Mesenchymal stem cell (in vitro differentiated cells and primary cell): ENCODE results near the gene UNC119B.
A peak's percentile ranks its signal among the peaks of the same experiment; 100 is the strongest.

ENCODE experiments used
- DNase-seq: peaks from one replicate; pipeline ENCODE4 v3.0.0-alpha.2; 2013
- H2AFZ ChIP-seq: one replicate; pipeline ENCODE4 v1.6.1; 2013; ENCODE audit warnings: low read depth, mild to moderate bottlenecking, control low read depth, inconsistent platforms, low read length, moderate library complexity
- H2AK5ac ChIP-seq: 2 replicates; pipeline ENCODE4 v1.6.1; 2013; ENCODE audit warnings: low read length, moderate library complexity, mild to moderate bottlenecking, inconsistent platforms; ENCODE audit not compliant: severe bottlenecking
- H2BK120ac ChIP-seq: one replicate; pipeline ENCODE4 v1.6.1; 2013; ENCODE audit warnings: low read depth, mild to moderate bottlenecking, inconsistent platforms, low read length, moderate library complexity
- H2BK12ac ChIP-seq, 2 experiments: one replicate each; pipeline ENCODE4 v1.6.1; 2013; ENCODE audit warnings: inconsistent platforms in 2 of 2, low read length in 2 of 2, mild to moderate bottlenecking in 2 of 2, moderate library complexity in 2 of 2, control low read depth in 1 of 2
- H2BK15ac ChIP-seq: one replicate; pipeline ENCODE4 v1.6.1; 2013; ENCODE audit warnings: mild to moderate bottlenecking, low read depth, inconsistent platforms; ENCODE audit not compliant: poor library complexity, severe bottlenecking
- H2BK5ac ChIP-seq: 2 replicates; pipeline ENCODE4 v1.6.1; 2013; ENCODE audit warnings: low read depth, mild to moderate bottlenecking, low read length, control low read depth, inconsistent platforms; ENCODE audit not compliant: poor library complexity, severe bottlenecking
- H3K14ac ChIP-seq, 2 experiments: one replicate each; pipeline ENCODE4 v1.6.1; 2013; ENCODE audit warnings: inconsistent platforms in 2 of 2, low read length in 2 of 2, control low read depth in 1 of 2, mild to moderate bottlenecking in 1 of 2, moderate library complexity in 1 of 2
- H3K18ac ChIP-seq, 2 experiments: one replicate each; pipeline ENCODE4 v1.6.1; 2013; ENCODE audit warnings: inconsistent platforms in 2 of 2, low read length in 2 of 2, control low read depth in 1 of 2, low read depth in 1 of 2, mild to moderate bottlenecking in 1 of 2
- H3K23ac ChIP-seq, 2 experiments: one replicate each; pipeline ENCODE4 v1.6.1; 2013; ENCODE audit warnings: inconsistent platforms in 2 of 2, low read length in 2 of 2, mild to moderate bottlenecking in 2 of 2, moderate library complexity in 2 of 2, control low read depth in 1 of 2
- H3K27ac ChIP-seq: 2 replicates; pipeline ENCODE4 v1.5.1; 2013; ENCODE audit warnings: mild to moderate bottlenecking, moderate library complexity, low read length, control low read depth, inconsistent platforms; ENCODE audit not compliant: poor library complexity, severe bottlenecking
- H3K27me3 ChIP-seq, 2 experiments: 2 replicates each; pipeline versions ENCODE4 v1.6.1 to v1.7.0; 2013; ENCODE audit warnings: low read length in 2 of 2, mild to moderate bottlenecking in 2 of 2, moderate library complexity in 2 of 2, control low read depth in 1 of 2, inconsistent platforms in 1 of 2; ENCODE audit not compliant: control insufficient read depth in 1 of 2, insufficient read depth in 1 of 2
- H3K36me3 ChIP-seq, 2 experiments: 2 replicates each; pipeline versions ENCODE4 v1.6.1 to v1.7.0; 2013; ENCODE audit warnings: low read length in 2 of 2, control low read depth in 1 of 2, inconsistent platforms in 1 of 2, low read depth in 1 of 2, mild to moderate bottlenecking in 1 of 2; ENCODE audit not compliant: insufficient read depth in 2 of 2, control insufficient read depth in 1 of 2
- H3K4ac ChIP-seq, 2 experiments: one replicate each; pipeline ENCODE4 v1.6.1; 2013; ENCODE audit warnings: inconsistent platforms in 2 of 2, low read length in 2 of 2, mild to moderate bottlenecking in 2 of 2, moderate library complexity in 2 of 2, control low read depth in 1 of 2, low read depth in 1 of 2
- H3K4me1 ChIP-seq: 2 replicates; pipeline ENCODE4 v1.6.1; 2013; ENCODE audit warnings: low read depth, low read length, control low read depth; ENCODE audit not compliant: control insufficient read depth, insufficient read depth
- H3K4me2 ChIP-seq: 2 replicates; pipeline ENCODE4 v1.6.1; 2013; ENCODE audit warnings: low read length, mild to moderate bottlenecking, inconsistent platforms; ENCODE audit not compliant: poor library complexity, severe bottlenecking
- H3K4me3 ChIP-seq, 2 experiments: 2 replicates each; pipeline versions ENCODE4 v1.5.1 to v1.7.0; 2013; ENCODE audit warnings: low read length in 2 of 2, mild to moderate bottlenecking in 2 of 2, control low read depth in 1 of 2, low read depth in 1 of 2; ENCODE audit not compliant: insufficient read depth in 1 of 2
- H3K79me1 ChIP-seq: replicated peaks from 2 replicates; pipeline ENCODE4 v1.6.1; 2013; ENCODE audit warnings: mild to moderate bottlenecking, control low read depth, low read length, inconsistent platforms; ENCODE audit not compliant: poor library complexity, severe bottlenecking
- H3K9ac ChIP-seq: 2 replicates; pipeline ENCODE4 v1.7.0; 2013; ENCODE audit warnings: mild to moderate bottlenecking, low read length, moderate library complexity
- H3K9me3 ChIP-seq: 2 replicates; pipeline ENCODE4 v1.7.0; 2013; ENCODE audit warnings: mild to moderate bottlenecking, low read length; ENCODE audit not compliant: control insufficient read depth
- H4K8ac ChIP-seq: one replicate; pipeline ENCODE4 v1.6.1; 2013; ENCODE audit warnings: inconsistent platforms, mild to moderate bottlenecking, low read length, moderate library complexity
- H4K91ac ChIP-seq: one replicate; pipeline ENCODE4 v1.6.1; 2013; ENCODE audit warnings: mild to moderate bottlenecking, low read length, inconsistent platforms
- WGBS: methylation state at CpG from one replicate; pipeline ENCODE4 v1.1.7; 2013; ENCODE audit warnings: mixed read lengths; 5-methylcytosine and 5-hydroxymethylcytosine counted together

UNC119B gene

GRCh38 chr12:120688527-120689071 lies 21.7 kb upstream of the UNC119B start:
- H4K91ac ChIP-seq, result no peak overlapping the region
- H3K27ac ChIP-seq, result no peak overlapping the region
- H3K36me3 ChIP-seq, result no peaks in the 10 kb centered on the region

GRCh38 chr12:120689397-120690082 lies 20.7 kb upstream of the UNC119B start:
- no peak overlapping the region for H3K27ac ChIP-seq
- no peak overlapping the region for H4K8ac ChIP-seq
- no peak overlapping the region for H3K14ac ChIP-seq
- peaks cover 7% of the 10 kb centered on the region for H3K4me1 ChIP-seq
- H3K4me3 ChIP-seq, result peak overlapping the region in 1 of 2 experiments; percentile 83
- no peak overlapping the region for H2BK5ac ChIP-seq
- no peak overlapping the region for H2BK12ac ChIP-seq
- H3K9ac ChIP-seq, result peak overlapping the region; percentile 95
- no peak overlapping the region for H2BK120ac ChIP-seq
- H3K9me3 ChIP-seq, result no peaks in the 10 kb centered on the region
- no peak overlapping the region for H2BK15ac ChIP-seq
- H3K23ac ChIP-seq, result no peak overlapping the region
- no peak overlapping the region for H4K91ac ChIP-seq
- H3K18ac ChIP-seq, result no peak overlapping the region
- peaks cover 6 to 7% of the 10 kb centered on the region in 2 experiments for H3K36me3 ChIP-seq
- DNase-seq, result peak; percentile 11
- peak overlapping the region in 1 of 2 experiments; percentile 38 for H3K4ac ChIP-seq
- H2AK5ac ChIP-seq, result no peak overlapping the region
- H2AFZ ChIP-seq, result no peak overlapping the region
- no peak overlapping the region for H3K4me2 ChIP-seq
- WGBS, result 80% methylated on average over 6 of the region's 6 CpGs
- H3K79me1 ChIP-seq, result peaks cover 10% of the 10 kb centered on the region
- H3K27me3 ChIP-seq, result no peaks in the 10 kb centered on the region

More at GRCh38 chr12:120688527-120689071, 21.7 kb upstream of the UNC119B start:
- H2BK5ac ChIP-seq, result no peak overlapping the region
- peak overlapping the region; percentile 95 for H3K9ac ChIP-seq
- DNase-seq, result peak; percentile 62
- H2AK5ac ChIP-seq, result no peak overlapping the region
- no peak overlapping the region for H2BK12ac ChIP-seq
- no peak overlapping the region for H3K4ac ChIP-seq
- no peak overlapping the region for H2BK120ac ChIP-seq
- no peak overlapping the region for H3K23ac ChIP-seq
- peak overlapping the region; percentile 56 for H3K4me2 ChIP-seq
- H3K9me3 ChIP-seq, result no peaks in the 10 kb centered on the region
- H3K27me3 ChIP-seq, result no peaks in the 10 kb centered on the region
- peaks cover 1% of the 10 kb centered on the region for H3K79me1 ChIP-seq
- WGBS, result 21% methylated on average over 4 of the region's 6 CpGs
- H3K4me3 ChIP-seq, result peak overlapping the region in 1 of 2 experiments; percentile 83
- no peak overlapping the region for H3K14ac ChIP-seq
- no peak overlapping the region for H3K18ac ChIP-seq
- no peak overlapping the region for H2BK15ac ChIP-seq
- no peak overlapping the region for H4K8ac ChIP-seq
- no peak overlapping the region for H2AFZ ChIP-seq
- peaks cover 7% of the 10 kb centered on the region for H3K4me1 ChIP-seq

GRCh38 chr12:120690083-120690450 lies 20.2 kb upstream of the UNC119B start:
- 100% methylated on average over 1 of the region's 2 CpGs for WGBS
- no peak for DNase-seq
- H2AFZ ChIP-seq, result no peak overlapping the region

GRCh38 chr12:120690978-120691377 lies 19.3 kb upstream of the UNC119B start:
- Histone ChIP-seq H2AFZ (no peak overlapping the region), H3K27me3 (no peaks in the 10 kb centered on the region), H3K4me1 (peaks cover 7% of the 10 kb centered on the region), H3K23ac (peak overlapping the region in 1 of 2 experiments; percentile 76), H3K27ac (no peak overlapping the region), H4K91ac (no peak overlapping the region), H2AK5ac (no peak overlapping the region), H3K18ac (no peak overlapping the region), H2BK120ac (no peak overlapping the region), H3K9ac (no peak overlapping the region), H3K14ac (no peak overlapping the region), H3K4ac (no peak overlapping the region), H2BK5ac (no peak overlapping the region), H3K9me3 (no peaks in the 10 kb centered on the region), H3K4me2 (no peak overlapping the region), H2BK15ac (no peak overlapping the region), H3K79me1 (peaks cover 21% of the 10 kb centered on the region), H2BK12ac (no peak overlapping the region), H4K8ac (no peak overlapping the region), H3K4me3 (no peak overlapping the region), H3K36me3 (peaks cover 14 to 21% of the 10 kb centered on the region in 2 experiments)
- DNase-seq, result peak; percentile 12
- 27% methylated on average over 2 of the region's 3 CpGs for WGBS

More at GRCh38 chr12:120690083-120690450, 20.2 kb upstream of the UNC119B start:
- Histone ChIP-seq H3K14ac (no peak overlapping the region), H3K9me3 (no peaks in the 10 kb centered on the region), H4K91ac (no peak overlapping the region), H3K4me2 (no peak overlapping the region), H4K8ac (no peak overlapping the region), H2BK120ac (no peak overlapping the region), H2BK15ac (no peak overlapping the region), H3K18ac (no peak overlapping the region), H2BK5ac (no peak overlapping the region), H3K79me1 (peaks cover 15% of the 10 kb centered on the region), H3K36me3 (peaks cover 11 to 12% of the 10 kb centered on the region in 2 experiments), H3K23ac (no peak overlapping the region), H3K9ac (no peak overlapping the region), H3K4me3 (no peak overlapping the region), H3K27me3 (no peaks in the 10 kb centered on the region), H3K4me1 (peaks cover 7% of the 10 kb centered on the region), H3K4ac (no peak overlapping the region), H2BK12ac (no peak overlapping the region), H2AK5ac (no peak overlapping the region), H3K27ac (no peak overlapping the region)
